GM18951 (cell line): ENCODE results near the gene ANO7.
"Not testable (repeated sequence)": the region's sequence is repeated elsewhere in the genome, so short reads cannot be mapped to it uniquely, and the experiment has no call there.

Experiments
- POLR2A ChIP-seq: IDR thresholded peaks from 4 replicates; pipeline ENCODE4 v1.6.1; 2011; ENCODE audit warnings: mild to moderate bottlenecking; ENCODE audit not compliant: insufficient read length, insufficient read depth; ENCODE audit errors: extremely low read depth
- in situ Hi-C: fragments of 300-500 bp; cut with MboI; formaldehyde crosslinking; loops from one replicate; pipeline ENCODE4 v1.12.0; 2022; ENCODE audit warnings: low sequenced_read_pairs, mixed read lengths, inconsistent platforms; ENCODE audit not compliant: unreplicated experiment

ANO7 gene

DNA sequence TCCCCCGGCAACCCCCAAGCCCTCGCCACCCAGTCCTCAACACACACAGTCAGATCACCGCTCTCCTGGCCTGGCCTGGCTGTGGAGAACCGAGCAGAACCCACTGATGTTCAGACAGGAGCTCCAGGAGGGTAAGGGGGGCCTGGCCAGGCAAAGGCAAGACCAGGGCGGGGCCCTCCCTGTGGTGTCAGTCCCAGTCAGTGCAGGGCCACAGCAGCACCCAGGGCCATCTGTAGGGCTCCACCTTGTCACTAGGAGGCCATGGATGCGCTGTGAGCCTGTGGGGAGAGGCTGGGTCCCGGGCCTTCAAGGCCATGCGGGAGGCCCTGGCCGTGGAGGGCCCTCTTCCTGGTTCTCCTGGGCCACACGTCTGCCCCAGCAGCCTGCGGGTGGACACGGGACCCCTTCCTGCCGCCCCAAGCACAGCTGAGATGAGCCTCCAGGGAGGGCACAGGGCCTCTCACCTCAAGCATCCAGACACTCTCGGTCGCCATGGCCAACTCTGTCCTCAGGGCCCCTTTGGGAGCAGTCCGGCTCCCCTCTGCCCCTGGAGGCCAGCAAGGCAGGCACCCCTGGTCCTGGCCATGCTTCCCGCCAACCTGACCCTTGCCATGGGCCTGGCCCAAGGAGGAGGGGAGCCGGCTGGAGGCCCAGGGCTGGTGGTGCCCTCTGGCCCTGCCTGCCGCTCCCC lies 2.0 kb downstream of the ANO7 start:
- in situ Hi-C loops, result no loop called here
- no peak for TF ChIP-seq POLR2A

DNA sequence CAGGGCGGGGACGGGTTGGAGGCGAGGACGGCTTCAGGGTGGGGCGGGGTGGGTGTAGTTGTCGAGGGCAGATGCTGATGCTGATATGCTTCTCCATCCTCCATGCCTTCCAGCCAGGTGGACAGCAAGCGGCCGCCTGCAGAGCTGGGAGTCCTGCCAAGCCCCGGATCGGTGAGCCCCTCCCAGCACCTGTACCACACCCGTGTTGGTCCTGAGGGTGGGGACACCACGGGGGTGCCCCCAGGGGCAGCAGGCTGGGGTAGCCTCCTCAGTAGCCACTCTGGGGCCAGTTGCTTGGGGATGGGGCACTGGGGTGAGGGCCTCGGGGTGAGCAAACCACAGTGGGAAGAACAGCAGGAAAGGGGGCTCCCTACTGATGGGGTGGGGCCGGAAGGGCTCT lies 2.6 kb downstream of the ANO7 start:
- in situ Hi-C loops, result no loop called here
- no peak for TF ChIP-seq POLR2A

DNA sequence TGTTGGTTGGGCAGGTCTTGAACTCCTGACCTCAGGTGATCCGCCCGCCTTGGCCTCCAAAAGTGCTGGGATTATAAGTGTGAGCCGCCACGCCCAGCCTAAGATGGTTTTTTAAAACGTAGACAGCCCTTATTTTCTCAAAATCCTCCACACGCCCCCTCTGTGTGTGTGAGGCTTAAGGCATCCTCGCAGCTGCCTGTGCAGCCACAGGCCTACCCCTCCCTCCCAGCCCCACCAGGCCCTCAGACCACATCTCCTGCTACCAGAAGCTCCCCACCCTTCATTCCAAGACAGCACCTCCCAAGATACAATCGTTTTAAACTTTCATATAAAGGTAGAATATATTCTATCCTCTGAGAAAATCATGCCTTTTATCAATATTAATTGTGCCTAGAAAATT lies 4.8 kb downstream of the ANO7 start:
- no peak for TF ChIP-seq POLR2A
- in situ Hi-C loops, result no loop called here

DNA sequence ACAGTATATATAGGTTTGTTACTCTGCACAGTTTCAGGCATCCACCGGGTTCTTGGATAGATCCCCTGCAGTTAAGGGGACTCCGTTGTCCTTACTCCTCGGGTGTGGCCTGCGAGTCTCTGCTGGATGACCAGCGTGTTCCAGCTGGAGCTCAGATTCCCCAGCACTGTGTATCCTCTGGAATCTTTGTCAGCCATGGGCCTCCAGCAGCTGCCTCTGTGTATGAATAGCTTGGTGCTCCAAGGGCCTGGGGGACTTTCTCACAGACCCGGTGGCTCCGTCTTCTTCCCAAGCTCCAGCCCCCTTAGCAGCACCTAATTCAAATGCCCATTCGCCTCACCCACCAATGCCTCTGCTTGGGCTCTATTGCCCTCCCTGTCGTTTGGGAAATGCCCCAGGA lies 6.3 kb downstream of the ANO7 start:
- no peak for TF ChIP-seq POLR2A
- in situ Hi-C loops, result no loop called here

DNA sequence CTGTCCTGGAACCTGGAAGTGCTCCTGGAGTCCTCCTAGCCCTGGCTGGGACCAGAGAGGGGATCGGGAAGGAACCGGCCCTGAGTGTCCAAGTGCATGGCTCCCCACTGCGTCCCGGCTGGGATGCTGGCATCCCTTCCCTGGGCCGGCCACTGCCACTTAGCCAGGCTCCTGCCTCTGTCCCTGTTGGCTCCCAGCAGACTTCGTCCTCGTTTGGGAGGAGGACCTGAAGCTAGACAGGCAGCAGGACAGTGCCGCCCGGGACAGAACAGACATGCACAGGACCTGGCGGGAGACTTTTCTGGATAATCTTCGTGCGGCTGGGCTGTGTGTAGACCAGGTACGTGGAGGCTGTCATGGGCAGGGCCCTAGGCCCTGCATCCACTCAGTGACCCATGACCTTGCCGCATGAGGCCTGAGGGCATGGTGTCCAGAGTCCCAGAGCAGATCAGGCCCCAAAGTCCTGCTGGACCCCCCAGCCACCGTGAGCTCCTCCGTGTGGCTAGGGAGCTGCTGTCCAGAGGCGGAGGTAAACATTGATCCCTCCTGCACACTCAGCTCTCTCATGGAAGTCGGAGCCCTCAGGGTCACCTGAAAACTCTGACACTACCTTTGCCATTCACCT lies 7.1 kb downstream of the ANO7 start:
- TF ChIP-seq POLR2A, result no peak
- in situ Hi-C loops, result no loop called here

DNA sequence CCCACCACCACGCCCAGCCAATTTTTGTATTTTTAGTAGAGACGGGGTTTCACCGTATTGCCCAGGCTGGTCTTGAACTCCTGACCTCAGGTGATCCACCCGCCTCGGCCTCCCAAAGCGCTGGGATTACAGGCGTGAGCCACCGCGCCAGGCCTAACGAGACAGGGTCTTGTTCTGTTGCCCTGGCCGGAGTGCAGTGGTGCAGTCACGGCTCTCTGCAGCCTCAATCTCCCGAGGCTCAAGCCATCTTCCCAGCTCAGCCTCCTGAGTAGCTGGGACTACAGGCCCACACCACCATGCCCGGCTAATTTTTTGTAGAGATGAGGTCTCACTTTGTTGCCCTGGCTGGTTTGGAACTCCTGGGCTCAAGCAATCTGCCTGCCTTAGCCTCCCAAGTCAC lies 8.8 kb downstream of the ANO7 start:
- in situ Hi-C loops, result not testable (repeated sequence)

DNA sequence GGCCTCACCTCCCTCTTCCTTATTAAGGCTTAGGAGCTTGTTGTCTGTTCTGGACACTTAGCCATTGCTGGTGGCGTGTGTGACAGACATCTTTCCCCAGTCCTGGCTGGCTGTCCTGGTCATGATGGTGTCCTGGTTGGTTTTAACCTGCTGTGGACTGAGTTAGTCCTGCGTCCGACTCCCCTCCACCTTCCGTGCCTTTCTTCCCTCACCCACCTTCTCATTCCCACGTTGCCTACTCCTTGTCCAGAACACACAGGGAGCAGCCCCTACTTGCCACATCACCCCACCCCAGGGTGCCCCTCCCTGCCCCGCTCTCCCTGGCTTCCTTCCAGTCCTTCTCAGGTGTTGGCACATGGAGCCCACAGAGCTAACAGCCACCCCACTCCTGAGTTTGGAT lies 9.5 kb downstream of the ANO7 start:
- in situ Hi-C loops, result no loop called here

DNA sequence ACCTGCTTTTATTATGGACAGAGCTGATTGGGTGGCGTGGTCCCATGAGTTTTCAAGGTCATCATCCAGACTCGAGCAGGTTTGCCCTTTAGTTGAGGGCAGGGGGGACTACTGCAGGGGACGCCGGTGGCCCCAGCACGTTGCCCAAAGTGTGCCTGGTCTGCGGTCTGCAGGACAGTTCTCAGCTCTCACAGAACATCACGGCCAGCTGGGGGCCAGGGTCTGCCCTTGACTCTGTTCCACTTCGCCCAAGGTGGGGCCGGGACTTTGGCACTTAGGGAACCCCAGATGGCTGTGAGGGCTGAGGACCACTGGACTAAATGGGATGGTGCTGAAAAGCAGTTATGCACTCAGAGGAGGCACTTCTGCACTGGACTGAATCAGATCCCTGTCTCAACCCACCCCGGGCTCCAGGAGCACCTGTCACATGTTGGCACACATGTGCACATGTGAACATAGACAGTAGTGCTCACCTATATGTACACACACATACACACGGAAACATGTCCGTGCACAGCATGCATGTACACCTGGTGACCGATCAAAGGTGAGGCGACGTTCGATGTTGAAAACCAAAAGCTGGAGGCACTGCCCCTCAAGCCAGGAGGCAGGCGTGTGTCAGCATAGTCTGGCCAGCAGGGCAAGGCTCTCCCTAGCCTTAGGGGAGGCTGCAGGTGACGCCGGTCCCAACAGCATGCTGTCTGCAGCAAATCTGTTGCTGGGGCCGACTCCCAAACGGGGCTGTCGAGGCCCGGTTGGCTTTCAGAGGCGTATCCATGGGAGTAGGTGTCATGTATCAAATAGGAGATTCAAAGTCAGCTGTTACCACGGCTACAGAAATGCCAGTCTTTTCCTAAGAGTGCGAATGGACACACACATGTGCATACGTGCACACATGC lies 10.2 kb downstream of the ANO7 start:
- no peak for TF ChIP-seq POLR2A

More for the DNA sequence above, 9.5 kb downstream of the ANO7 start:
- TF ChIP-seq POLR2A, result no peak

DNA sequence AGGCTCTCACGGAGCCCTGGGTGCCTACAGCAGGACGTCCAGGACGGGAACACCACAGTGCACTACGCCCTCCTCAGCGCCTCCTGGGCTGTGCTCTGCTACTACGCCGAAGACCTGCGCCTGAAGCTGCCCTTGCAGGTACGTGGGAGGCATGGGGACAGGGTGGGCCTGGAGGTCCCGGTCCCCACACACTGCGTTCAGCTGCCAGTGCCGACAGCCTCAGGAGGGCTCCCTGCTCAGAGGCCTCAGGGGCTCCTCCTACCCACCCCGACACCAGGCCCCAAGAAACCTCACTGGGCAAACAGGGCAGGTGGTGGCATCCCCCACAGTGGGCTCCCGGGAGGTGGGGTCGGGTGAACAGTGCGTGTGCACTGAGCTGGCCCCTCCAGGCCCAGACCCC lies 10.8 kb downstream of the ANO7 start:
- TF ChIP-seq POLR2A, result no peak
- in situ Hi-C loops, result no loop called here

More for the DNA sequence above, 10.2 kb downstream of the ANO7 start:
- in situ Hi-C loops, result no loop called here

DNA sequence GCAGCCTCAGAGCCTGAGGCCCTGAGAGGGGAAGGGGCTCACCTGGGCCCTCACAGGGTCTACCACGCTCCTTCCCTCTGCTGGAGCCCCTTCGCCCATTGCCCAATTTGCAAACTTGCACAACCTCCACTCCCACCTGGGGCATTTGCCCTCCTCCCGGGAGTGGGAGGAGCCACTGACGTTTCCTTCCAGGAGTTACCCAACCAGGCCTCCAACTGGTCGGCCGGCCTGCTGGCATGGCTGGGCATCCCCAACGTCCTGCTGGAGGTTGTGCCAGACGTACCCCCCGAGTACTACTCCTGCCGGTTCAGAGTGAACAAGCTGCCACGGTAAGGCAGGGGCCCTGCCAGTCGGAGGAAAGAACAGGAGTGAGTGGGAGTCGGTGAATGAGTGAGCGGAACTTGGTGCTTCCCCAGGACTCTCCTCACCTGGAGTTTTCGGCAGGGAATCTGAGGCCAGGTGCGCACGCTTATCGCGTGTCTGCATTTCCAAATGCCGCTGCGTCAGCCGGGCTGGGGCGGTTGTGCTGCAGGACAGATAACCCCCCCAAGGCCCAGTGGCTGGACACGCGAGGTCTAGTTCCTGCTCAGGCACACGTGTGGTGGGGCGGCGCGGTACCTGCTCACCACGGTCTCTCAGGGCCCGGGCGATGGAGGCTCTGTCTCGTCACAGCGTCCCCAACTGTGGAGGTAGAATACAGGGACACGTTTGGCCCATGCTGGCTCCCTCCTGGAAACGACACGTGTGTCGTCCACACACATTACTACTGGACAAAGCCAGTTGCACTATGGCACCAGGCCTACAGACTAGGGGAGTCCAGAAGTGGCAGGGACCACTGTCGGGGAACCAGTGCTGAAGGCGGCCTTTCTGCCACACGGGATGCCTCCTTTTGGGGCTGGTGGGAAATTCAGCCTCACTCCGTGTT lies 11.7 kb downstream of the ANO7 start:
- in situ Hi-C loops, result no loop called here
- TF ChIP-seq POLR2A, result no peak

DNA sequence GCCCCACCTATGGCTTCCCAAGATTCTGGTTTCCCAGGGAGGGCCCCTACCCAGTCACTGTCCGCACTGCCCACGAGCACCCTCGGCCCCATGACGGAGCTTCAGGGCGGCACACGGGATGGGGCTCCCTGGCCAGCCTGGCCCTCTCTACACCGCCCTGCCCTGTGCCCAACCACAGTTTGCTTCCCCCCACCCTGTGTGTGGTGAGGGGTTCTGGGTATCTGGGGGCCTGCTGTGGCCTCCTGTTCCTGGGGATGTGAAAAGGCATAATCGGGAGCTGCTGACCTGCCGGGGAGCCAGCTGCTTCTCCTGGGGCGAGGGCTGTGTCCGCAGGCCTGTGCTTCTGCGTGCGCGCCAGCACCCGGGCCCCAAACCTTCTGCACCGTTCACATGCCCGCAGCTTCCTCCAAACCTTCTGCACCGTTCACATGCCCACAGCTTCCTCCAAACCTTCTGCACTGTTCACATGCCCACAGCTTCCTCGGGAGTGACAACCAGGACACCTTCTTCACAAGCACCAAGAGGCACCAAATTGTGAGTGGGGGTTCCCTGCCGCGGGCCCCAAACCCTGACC lies 12.4 kb downstream of the ANO7 start:
- in situ Hi-C loops, result no loop called here
- TF ChIP-seq POLR2A, result no peak

DNA sequence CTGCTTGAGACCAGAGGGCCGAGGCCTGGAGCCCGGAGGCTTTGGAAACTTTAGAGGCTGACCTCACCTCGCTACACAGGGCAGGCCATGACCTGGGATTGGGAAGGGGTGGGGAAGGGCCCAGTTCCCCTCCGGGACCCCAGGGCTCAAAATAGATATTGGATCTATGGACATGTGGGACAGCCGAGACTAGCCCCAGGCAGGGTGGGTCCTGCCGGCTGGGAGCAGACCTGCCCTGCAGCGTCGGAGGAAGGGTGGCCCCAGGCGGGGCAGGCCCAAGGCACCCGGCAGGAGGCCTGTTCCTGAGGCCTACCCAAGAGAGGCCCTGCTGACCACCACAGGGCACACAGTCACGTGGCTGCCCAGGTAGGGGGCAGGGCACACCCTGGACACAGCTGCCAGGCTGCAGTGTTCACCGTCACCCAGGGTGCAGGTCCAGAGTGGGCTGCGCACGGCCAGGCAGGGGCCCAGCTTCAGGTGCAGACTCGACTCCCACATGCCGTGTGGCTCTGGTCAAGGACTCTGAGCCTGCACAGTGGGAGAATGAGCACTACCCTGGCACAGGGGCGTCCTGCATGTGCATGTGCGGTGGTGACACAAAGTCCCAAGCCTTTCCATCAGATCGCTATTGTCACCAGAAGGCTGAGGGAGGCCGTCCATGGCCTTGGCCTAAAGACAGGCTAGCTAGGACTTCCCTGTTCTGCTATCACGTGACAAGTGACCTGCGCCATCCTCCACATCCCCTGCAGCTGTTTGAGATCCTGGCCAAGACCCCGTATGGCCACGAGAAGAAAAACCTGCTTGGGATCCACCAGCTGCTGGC lies 13.2 kb downstream of the ANO7 start:
- in situ Hi-C loops, result no loop called here
- TF ChIP-seq POLR2A, result no peak
